Measurements from ENCODE around the gene ANKRD36C. TPM values are rescaled to one million over a fixed set of nuclear protein-coding genes. Genes with fewer than 3 reads are reported as not detected.
"Not testable (repeated sequence)": the region's sequence is repeated elsewhere in the genome, so short reads cannot be mapped to it uniquely, and the experiment has no call there.

Gene ANKRD36C
- total RNA-seq, result 9.6 TPM

DNA sequence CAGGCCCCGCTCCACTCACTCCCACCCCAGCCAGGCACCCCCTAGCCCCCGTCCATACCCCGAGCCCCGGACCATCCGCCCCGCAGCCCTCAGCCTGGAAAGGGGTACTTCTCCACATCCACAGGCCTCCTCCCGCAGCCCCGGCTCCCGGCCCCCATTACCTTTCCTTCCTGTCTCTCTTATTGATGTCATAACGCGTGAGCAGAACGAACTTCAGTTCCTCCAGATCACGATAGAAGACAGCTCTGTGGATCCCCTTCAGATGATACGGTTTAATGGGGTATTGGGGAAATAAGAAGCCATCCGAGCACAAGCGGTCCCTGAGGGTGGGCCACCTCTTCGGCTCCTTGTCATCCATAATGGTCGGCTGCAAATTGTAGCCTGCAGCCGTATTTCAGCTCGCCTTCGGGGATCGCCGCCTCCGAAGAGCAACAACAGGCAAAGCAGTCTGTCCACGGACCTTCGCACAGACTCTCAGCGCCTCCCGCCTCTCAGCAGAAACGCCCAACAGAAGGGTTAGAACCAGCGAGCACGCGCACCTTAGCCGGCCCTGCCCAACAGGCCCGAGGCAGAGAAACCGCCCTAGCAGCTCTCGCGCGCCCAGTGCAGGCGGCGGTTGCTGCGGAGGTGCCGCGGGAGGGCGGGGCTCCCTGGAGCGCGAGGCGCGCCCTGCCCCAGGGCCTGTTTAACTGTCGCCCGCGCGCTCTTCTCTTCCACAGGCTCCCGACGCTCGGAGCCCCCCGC, at the start of gene ANKRD36C:
Gene ANKRD36C, minus strand, starts transcription at position 474 of the 744 bp plus-strand sequence. Its CDS starts 116 bp downstream, at position 358.
- peak; percentile 95 for ATAC-seq

DNA sequence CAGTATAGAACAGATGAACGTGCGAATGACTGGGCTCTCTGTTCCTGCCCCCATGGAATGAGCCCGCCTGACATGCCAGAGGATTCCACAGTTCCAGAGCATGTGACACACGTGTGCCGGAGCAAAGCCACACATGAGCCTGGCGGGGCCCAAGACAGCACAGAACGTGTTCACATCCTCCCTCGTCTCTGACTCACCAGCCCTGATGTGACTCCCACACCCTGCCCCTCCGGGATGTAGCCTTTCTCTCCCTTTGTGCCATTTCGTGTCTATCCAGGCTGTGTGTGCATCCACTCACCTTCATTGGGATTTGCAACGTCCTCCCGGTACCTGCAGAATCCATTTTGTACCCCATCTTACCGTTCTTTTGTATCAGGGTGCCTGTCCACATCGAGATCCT, 43.9 kb upstream of the ANKRD36C start:
- ATAC-seq, result peak; percentile 65

DNA sequence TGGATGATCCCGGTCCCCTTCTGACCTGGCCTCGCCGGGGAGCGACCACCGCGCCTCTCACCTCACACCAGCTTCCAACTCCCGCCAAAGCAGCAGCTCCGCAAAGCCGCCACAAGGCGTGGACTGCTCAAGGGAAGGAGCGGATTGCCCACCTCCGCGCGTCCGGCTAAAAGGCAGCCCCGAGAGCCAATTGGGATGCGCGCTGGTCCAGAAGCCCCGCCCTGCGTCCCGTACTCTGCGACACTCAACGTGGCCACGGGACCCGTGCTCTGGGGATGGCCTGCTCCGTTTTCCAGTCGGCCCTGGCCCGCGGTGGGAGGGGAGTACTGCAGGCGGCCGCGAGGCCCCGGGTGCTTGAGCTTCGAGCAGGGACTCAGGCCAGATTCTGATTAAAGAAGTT, 43.2 kb upstream of the ANKRD36C start, which contains the start of gene GPAT2:
Gene GPAT2, minus strand, starts transcription at position 125 of the 400 bp plus-strand sequence. CDS start 2,557 bp downstream, outside the sequence.
- ATAC-seq, result not testable (repeated sequence)

DNA sequence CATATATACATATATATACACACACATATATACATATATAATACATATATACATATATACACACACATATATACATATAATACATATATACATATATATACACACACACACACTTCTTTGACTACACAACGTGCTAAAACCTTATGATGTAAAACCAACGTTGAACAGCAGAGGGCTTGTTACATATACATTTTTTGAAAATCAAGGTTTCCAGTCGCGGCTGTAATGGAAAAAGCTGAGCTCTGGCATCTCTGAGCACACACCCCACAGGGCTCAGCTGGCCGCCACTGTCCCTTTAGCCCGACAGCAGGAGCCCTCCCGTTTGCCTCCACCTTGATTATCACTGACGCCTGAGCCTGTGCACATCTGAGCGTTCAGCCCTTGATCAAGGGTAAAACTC, 42.4 kb upstream of the ANKRD36C start:
- ATAC-seq, result peak; percentile 10

DNA sequence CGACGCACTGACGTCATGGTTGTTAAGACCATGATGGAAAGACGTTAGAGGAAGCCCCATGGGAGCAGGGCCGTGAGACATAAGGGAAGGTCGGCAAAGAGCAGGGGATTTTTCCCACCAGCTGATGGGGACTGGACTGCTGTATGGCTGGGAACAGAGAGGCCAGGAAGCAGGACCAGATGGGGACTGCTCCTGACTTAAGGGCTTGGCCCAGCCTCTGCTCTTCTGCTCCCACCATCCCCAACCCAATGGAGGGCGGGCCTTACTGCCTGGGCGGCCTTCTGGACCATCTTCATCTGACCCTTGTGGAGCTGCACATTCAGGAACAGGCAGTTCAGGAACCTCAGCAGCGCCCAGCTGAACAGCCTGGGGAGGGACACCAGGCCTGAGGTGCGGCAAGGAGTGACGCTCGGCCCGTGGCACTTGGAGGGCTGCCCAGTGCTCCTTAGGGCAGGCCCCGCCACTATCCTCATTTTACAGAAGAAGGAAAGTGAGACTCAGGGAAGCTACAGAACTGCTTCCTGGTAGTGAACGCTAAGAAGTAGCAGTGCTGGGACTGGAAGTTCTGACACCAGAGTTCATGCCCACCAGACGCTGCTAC, 36.2 kb upstream of the ANKRD36C start:
- ATAC-seq, result not testable (repeated sequence)

DNA sequence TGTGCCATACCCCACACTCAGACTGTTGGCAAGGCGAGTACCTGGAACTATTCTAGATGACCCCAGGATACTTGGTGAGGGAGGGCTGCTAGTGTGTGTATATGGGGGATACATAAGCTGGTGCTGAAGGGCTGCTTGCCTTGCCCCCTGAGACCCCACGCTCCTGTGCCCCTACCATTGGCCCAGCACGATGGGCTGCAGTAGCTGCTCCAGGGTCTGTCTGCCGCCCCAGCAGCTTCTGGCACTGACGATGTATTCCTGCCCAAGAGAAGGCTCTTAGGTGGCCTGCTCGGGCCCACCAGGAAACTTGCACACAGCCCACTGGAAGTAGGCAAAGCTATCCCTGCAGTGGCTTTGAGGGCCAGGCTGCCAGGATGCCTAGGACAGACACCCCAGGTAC, 34.1 kb upstream of the ANKRD36C start:
- ATAC-seq, result not testable (repeated sequence)

DNA sequence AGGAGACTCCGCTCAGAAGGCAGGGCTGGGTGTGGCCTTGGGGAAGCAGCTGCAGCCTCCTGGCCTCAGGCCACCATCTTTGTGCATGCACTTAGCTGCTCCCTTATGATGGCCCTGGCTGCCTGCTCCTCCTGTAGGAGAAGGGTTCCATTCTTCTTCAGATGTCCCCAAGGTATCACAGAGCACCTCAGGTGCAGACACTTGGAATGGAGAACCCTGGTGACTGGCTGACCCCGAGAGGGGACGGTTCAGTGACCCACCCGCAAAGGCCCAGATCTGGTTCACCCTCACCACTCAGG, 33.5 kb upstream of the ANKRD36C start:
- no peak for ATAC-seq

DNA sequence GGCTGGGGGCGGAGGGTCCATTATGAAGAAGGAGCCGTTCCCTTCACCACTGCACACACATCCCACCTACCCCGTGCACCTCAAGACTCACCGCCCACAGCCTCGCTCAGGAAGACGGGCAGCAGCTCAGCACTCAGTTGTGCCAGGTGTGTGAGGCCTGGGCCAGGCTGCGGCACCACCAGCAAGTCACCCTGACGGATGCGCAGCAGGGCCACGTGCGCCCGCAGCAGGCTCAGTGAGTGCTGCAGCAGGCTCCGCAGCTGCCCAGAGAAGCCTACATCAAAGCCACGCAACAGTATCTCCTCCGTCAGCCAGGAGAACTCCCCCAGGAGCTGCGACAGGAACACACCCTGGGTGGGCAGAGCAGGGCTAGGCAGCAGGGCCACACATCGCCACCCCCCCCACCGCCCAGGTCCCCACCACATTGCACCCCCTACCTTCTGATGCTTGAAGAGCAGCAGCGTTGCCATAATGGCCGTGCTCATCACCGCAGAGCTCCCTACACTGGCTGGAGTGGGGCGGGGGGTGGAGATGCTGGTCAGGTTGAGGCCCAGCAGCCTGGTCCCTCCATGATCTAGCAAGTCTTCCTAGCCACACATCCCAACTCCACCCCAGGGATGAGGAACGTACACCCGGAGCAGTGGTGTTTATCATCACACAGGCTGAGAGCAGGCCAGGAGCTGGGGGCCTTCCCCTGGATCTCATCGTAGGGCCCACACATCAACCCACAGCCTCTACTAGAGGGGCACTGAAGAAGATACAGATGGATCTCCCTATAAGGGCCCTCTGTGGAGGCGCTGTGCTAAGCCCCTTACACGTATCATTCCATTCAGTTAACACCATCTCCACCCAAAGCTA, 32.9 kb upstream of the ANKRD36C start:
- no peak for ATAC-seq

DNA sequence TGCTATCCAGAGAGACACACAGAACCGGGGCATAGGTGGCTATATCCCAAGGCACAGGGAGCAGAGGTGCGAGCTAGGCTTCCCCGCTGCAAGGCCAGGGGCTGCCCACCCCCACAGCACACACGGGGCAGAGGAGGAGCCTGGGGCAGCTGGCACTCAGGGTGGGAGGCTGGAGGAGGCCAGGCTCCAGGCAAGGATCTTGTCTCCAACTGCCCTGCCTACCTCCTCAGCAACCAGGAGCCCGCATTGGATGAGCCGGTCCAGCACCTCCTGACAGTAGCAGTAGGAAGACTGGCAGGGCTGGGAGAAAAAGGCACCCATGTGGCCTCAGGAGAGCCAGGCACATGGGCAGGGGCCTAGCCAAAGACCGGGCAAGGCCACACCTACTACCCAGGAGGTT, 32.1 kb upstream of the ANKRD36C start:
- not testable (repeated sequence) for ATAC-seq

DNA sequence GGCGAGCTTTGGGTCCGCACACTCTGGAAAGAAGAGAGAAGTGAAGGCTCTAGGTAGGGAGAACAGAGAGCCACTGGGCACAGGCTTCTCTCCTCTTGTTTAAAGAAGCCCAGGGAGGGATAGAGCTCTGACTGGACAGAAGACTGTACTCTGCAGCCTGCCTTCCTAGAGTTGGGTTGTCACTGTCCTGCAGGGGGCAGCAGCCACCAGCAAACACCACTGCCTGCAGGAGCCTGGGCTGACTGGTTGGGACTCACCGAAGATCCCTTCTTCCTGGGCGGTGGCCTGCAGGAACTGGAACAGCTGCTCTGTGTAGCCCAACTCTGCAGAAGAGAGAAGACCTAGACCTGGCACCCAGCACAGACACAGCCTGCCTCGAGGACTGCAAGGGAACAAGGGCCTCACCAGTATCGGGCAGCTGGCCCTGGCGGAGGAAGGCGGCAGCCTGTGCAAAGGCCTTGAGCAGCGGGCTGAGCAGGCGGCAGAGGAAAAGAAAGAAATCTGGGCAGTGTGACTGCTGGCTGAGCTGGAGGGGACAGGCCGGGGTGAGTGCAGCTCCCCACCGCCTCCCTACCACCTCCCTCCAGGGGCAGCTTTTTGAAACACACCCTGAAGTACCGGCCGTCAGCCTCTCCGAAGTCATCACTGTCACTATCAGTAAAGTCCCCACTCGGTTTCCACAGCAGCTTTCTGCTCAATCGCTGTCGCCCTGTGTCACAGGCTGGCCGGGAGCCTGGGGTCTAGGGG, 31.2 kb upstream of the ANKRD36C start:
- ATAC-seq, result peak; percentile 93

DNA sequence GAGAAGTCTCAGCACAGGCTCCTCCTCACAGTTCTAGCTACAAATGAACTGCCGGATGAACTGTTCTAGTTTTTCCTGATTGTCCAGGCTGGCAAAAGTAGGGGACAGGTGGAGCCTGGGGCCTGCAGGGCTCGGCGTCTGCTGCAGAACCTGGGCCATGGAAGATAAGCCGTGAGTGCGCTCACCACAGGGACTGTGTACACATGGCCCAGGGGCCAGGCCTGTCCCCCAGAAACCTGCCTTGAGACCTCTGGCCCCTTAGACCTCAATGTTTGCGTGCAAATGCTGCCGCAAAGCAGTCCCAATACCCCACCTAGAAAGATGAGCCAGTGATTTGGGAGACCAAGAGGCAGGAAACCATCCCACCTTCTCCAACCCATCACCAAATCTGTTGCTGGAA, 30.5 kb upstream of the ANKRD36C start:
- not testable (repeated sequence) for ATAC-seq

DNA sequence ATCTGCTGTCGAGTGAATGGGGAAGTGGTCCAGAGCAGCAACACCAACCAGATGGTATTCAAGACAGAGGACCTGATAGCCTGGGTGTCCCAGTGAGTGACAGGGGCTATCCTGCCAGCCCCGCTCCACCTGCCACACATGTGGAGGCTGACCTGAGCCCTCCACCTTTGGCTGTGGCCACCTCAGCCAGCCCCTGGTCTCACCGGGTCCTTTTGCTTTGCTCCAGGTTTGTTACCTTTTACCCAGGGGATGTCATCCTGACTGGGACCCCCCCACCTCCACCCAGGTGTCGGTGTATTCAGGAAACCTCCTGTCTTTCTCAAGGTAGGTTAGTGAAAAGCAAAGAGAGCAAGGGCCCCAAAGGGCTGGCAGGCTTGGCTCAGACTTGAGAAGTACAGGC, 29.5 kb upstream of the ANKRD36C start:
- ATAC-seq, result not testable (repeated sequence)

DNA sequence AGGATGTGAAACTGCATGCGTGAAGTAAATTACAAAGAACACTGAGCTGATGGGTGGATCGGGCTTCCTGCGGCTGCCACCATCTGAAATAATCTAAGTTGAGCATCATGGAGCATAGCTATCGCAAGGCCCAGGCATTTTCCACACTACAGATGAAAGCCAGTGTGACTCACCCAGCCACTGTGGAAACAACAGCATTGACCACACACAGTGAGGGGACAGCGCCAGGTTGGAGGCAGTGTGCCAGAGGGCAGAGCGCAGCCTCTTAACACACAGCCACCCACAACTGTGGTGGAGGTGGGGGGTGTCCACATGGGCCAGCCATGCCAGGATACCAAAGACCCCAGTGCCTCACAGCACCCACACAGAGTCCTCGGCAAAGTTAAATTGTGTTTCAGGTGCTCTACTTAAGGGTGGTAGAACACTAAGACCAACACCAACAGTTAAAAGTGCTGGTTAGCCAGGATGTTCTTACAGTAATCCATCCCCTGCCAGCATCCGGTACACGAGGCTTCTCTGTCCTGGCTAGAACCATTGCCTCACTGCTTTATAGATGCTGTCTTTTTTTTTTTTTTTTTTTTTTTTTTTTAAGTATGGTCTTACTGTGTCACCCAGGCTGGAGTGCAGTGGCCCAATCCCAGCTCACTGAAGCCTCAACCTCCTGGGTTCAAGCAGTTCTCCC, 28.4 kb upstream of the ANKRD36C start:
- ATAC-seq, result not testable (repeated sequence)

DNA sequence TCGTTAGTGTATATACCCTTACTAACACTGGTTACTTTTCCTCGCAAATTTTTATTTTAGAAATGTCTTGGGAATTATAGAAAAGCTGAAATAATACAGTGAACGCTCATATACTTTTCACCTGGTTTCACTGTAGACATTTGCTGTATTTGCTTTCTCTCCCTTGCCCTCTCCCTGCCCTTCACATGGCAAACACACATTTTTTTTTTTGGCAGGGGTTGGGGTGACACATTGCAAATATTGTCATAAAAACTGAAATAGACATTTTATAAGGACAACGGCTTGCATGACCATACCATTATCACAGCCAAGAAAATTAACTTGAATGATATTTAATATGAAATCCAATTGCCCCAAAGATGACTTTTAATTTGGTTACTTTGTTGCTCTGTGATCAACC, 24.7 kb upstream of the ANKRD36C start:
- not testable (repeated sequence) for ATAC-seq

DNA sequence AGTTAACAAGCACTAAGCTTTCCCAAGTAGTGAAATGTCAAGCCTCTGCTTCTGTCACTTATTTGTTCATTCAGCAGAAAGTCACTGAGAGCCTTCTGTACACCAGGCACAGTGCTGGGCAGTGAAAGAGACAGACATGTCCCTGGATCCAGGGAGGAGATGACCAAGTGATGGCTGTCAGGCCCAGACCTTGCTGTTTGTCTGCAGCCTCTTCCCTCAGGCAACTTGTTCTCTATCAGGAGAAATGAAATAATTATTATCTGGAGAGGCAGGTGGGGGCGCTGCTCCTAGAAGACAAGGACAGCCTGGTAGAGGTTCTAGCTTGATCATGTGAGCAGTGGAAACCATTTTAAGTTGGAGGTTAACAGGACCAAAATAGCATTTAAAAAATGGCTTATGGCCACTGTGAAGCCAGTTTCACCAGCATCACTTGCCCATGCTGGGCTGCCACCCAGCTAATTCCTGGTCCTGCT, 21.2 kb upstream of the ANKRD36C start:
- ATAC-seq, result not testable (repeated sequence)

DNA sequence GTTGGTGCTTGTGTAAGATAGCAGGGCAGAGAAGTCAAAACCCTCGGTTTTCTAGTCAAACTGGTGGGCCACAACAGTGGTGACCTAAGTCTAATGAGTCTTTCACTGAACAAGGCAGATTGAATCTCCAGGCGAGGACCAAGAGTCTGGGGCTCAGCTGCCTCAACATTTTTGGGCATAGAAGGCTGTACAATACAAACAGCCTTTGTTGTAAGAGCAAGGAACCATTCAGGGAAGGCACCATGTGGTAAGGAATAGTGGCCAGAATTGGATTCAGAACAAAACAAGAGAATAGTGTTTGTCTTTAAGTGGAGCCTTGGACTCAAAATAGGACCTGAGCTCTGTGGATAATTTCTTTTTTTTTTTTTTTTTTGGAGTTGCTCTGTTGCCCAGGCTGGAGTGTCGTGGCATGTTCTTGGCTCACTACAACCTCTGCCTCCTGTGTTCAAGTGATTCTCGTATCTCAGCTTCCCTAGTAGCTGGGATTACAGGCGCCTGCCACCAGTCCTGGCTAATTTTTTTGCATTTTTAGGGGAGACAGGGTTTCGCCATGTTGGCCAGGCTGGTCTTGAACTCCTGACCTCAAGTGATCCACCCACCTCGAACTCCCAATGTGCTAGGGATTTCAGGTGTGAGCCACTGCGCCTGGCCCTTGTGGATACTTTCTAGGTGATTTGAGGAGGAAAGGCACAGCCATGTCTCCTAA, 20.6 kb upstream of the ANKRD36C start:
- ATAC-seq, result not testable (repeated sequence)

DNA sequence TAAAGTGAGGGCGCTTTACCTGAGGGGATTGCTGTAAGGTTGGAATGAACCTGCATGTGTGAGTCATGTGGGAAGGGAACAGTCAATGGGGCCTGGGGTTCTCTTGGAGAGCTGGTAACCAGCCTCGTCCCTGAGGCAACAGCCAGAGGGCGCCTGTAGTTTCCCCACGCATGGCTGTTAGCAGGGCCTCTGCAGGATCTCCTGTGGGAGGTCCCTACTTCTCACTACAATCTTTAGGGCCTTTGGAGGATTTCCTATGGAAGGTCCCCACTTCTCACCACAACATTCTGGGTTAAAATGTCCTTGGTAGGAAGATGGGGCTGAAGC, 19.5 kb upstream of the ANKRD36C start:
- ATAC-seq, result peak; percentile 48

DNA sequence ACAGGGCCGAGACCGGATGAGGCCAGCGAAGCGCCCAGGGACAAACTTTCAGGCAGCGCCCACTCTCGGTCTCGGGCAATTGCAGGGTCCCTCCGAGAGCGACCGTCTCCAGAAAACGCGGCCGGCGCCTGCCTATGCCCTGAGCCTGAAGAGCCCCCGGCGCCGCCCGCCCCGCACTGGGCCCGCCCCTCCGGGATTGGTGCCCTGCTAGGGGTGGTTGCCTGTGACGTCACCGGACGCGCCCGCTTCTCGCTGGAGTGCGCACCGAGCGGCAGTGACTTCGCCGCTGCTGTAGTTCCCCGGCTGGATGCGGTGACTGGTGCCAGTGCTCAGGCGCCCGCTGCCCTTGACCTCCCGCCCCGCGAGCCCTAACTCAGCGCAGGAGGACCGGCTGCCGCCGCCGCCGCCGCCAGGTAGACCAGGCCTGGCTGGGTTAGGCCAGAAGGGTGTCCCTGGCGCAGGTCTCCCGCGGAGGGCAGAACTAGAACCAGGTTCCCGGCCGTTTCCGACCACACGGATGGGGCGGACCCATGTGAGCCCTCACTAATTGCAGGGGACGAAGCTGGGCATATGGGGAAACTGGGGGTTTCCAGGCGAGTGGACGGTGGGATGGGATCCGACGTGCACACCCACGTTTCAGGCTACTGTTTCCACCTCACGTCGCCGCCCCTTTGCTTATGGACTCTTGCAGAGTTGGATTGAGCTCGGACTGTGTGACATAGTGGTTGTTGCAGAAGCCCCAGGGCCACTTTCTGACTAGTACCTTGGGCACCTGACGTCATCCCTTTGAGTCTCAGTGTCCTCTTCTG, 18.9 kb upstream of the ANKRD36C start:
- ATAC-seq, result peak; percentile 98

DNA sequence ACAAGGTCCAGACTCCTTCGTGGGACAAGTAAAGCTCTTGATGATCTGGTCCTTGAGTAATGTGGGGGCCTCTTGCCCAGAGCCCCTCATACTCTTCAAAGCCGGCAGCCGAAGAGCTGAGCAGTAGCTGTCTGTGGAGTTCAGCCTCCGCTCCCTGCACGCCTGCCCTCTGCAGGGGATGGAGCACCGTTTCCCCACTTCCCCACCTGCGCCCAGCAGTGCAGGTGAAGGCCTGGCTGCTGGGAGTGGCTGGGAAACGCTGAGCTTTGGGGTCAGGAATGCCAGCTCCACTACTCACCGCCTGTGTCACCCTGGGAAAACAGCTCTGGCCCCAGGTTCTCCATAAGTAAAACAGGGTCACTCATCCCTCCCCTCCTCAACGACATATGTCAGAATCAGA, 18.2 kb upstream of the ANKRD36C start:
- ATAC-seq, result peak; percentile 69

DNA sequence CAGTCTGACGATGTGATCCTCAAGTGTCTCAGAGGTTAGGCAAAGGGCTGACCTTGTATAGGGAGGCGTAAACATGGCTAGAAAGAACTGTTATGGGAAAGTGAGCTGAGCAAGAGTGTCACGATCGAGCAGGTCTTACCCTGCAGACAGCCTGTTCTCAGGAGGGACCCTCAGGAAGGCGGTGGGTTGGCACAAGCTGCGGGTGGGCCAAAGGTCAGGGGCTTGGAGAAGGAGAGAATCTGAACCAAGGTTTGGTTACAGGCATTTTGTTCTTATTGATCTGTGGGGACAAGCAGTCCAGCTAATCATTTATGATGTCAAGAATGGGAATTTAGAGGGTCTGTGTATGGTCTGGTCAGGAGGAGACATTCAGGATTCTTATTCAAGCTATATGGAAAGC, 16.4 kb upstream of the ANKRD36C start:
- ATAC-seq, result not testable (repeated sequence)
